Astrocyte (in vitro differentiated cells and primary cell): ENCODE measurements around the gene AKTIP.

Source experiments
- EZH2 ChIP-seq: IDR thresholded peaks from 2 replicates; pipeline ENCODE4 v1.6.1; 2012; ENCODE audit warnings: mild to moderate bottlenecking, low read length, inconsistent platforms; ENCODE audit not compliant: insufficient read depth
- TF ChIP-seq, protein P1 (sequence below): IDR thresholded peaks from 2 replicates; pipeline ENCODE4 v1.5.1; 2011; ENCODE audit warnings: low read depth, mild to moderate bottlenecking, inconsistent platforms, low read length, moderate library complexity; ENCODE audit not compliant: insufficient read depth

DNA sequence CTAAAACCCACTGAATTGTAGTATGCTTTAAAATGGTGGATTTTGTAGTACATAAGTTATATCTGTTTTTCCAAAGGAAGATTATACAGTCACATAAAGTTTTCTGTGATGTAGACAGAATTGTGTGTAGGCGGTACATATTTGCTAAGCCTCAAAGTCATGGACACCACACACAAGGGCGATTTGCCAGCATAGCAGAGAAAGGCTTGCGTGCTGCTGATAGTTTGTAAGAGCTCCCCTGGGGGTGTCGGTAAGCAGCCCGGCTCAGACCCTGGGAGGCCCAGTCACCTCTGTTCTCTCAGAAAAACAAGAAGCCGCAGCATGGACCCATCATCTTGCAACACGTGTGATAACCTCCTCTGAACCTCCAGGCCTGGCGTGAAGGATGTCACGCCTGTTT, 38.3 kb upstream of the AKTIP start:
- TF ChIP-seq, protein P1, sequence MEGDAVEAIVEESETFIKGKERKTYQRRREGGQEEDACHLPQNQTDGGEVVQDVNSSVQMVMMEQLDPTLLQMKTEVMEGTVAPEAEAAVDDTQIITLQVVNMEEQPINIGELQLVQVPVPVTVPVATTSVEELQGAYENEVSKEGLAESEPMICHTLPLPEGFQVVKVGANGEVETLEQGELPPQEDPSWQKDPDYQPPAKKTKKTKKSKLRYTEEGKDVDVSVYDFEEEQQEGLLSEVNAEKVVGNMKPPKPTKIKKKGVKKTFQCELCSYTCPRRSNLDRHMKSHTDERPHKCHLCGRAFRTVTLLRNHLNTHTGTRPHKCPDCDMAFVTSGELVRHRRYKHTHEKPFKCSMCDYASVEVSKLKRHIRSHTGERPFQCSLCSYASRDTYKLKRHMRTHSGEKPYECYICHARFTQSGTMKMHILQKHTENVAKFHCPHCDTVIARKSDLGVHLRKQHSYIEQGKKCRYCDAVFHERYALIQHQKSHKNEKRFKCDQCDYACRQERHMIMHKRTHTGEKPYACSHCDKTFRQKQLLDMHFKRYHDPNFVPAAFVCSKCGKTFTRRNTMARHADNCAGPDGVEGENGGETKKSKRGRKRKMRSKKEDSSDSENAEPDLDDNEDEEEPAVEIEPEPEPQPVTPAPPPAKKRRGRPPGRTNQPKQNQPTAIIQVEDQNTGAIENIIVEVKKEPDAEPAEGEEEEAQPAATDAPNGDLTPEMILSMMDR = no peak
- TF ChIP-seq EZH2 = no peak
